Measurements from ENCODE around the gene PGRMC1. TPM values are rescaled to one million over a fixed set of nuclear protein-coding genes. Genes with fewer than 3 reads are reported as not detected.

The PGRMC1 gene
- total RNA-seq, 4 donors from 2014 or later, result 127 to 453 (median 295) TPM

DNA sequence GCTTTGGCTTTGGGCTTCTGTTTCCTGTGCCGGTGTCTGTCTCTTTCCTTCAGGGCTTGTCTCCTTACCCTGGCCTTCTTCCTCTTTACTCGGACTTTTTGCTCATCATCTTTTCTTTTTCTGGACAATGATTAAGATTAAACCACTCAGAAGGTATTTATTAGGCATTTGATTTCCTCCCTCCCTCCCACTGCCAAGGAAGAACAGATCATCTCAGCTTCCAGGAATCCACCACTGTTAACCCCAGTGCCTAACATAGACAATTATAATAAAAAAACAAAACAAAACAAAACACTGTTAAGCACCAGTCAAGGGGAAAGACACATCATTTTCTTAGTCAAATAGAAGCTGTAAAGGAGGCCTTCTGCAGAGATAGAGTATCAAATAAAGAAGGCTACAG is 16.6 kb downstream of the PGRMC1 start:
- TF ChIP-seq, protein P1, sequence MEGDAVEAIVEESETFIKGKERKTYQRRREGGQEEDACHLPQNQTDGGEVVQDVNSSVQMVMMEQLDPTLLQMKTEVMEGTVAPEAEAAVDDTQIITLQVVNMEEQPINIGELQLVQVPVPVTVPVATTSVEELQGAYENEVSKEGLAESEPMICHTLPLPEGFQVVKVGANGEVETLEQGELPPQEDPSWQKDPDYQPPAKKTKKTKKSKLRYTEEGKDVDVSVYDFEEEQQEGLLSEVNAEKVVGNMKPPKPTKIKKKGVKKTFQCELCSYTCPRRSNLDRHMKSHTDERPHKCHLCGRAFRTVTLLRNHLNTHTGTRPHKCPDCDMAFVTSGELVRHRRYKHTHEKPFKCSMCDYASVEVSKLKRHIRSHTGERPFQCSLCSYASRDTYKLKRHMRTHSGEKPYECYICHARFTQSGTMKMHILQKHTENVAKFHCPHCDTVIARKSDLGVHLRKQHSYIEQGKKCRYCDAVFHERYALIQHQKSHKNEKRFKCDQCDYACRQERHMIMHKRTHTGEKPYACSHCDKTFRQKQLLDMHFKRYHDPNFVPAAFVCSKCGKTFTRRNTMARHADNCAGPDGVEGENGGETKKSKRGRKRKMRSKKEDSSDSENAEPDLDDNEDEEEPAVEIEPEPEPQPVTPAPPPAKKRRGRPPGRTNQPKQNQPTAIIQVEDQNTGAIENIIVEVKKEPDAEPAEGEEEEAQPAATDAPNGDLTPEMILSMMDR (IDR thresholded peaks at IDR 0.05; ENCODE audit: low read depth), result no peak

DNA sequence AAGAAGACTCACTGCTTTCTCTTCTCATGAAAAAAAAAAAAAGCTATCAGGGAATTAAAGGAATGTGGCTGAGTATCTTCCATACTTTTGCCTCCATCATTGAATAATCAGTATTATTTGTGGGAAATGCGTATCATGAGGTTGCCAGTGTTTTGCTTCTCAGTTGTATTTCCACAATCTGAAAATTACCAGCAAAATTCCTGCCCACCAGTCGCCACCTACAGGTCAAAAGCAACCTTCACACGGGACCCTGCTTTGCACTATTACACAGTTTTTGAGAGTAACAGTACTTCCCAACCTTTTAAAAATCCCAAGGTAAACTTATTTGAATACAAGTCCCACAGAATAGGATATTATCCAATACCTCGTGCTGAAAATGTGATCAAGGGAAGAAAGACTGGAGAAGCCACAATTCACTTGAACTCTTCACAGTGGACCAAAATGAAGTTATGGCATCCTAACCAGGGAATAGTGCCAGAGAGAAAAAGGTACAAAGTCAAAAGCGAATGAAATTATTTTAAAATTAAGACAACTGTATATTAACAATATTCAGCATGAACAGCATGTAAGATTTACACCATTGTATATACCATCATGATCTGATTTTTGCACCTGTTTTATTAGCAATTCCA is 30.4 kb downstream of the PGRMC1 start:
- TF ChIP-seq, protein P1 (IDR thresholded peaks at IDR 0.05; ENCODE audit: low read depth), result no peak

DNA sequence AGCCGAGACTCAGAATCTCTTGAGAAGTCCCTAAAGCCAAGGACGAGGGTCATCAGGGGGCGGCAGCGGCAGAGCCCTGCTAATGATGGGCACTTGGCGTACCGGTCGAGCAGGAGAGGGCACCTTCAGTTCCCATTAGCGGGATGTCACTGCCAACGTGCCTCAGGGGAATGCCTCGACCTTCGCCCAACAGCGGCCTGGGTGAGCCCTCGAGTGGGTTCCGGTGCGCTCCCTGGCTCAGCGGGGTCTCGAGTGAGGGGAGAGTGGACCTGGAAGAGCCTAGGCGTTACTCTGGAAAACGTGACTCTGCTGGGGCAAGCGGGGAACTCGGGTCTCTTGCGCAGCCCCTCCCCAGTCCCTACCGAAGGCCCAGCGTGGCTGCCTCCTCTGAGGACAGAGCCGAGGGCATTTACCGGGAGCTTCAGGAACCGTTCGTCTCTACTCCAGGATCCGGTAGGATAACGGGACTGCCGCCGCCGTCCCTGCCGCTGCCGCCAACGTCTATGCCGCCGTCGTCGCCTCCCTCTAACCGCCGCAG is 36.9 kb downstream of the PGRMC1 start:
- TF ChIP-seq, protein P1 (IDR thresholded peaks at IDR 0.05; ENCODE audit: low read depth), result no peak

DNA sequence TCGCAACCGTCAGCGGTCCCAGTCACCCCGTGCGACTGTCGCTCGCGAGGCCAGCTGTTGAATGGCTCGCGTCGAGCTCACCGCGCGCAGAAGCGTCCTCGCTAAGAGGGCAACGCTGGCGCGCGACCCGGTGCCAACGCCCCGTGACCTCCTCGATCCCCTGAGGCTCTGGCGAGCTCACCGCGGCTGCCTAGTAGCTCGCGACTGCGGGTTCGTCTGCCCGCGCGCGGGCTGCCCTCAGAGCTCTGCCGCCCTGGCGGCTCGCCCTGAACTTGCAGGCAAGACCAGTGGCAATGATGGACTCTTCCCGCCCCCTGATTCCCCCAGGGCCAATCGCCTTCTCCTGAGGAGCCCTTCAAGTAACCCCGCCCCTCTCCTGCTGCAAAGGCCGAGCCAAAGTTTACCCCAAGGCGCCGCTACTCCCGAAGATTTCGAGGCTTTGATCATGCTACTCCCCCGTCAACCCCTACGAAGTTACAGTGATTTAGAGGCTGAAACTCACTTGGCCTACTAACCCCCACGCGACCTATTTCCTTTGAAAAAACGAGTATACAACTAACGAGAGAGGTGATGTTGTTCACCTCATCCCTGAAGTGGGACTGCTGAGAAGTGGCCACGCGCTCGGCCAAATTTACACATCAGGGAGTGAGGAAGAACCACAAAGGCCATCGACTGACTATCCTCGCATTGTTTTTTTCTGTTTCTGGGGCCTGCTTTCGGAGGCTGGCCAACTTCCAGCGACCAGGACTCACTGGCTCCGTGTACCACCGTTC is 37.5 kb downstream of the PGRMC1 start:
- TF ChIP-seq, protein P1 (IDR thresholded peaks at IDR 0.05; ENCODE audit: low read depth), result no peak

DNA sequence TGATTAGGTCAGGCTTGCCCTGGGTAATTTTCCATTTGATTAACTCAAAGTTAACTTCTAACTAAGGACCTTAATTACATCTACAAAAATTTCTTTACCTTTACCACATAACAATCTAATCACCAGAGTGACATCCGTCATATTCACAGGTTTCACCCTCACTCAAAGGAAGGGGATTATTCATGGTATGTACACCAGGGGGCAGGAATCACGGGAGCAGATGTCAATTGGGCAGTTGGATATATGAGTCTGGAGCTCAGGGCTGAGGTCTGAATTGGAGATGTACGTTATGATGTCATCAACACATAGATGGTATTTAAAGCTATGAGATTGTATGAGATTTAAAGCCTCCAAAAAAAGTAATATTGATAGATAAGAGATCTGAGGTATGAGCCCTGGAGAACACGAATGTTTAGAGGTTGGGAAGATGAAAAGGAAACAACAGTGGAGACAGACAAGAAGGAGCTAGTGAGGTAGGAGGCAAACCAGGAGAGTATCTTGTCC is 52.9 kb downstream of the PGRMC1 start:
- TF ChIP-seq, protein P1 (IDR thresholded peaks at IDR 0.05; ENCODE audit: low read depth), result no peak

DNA sequence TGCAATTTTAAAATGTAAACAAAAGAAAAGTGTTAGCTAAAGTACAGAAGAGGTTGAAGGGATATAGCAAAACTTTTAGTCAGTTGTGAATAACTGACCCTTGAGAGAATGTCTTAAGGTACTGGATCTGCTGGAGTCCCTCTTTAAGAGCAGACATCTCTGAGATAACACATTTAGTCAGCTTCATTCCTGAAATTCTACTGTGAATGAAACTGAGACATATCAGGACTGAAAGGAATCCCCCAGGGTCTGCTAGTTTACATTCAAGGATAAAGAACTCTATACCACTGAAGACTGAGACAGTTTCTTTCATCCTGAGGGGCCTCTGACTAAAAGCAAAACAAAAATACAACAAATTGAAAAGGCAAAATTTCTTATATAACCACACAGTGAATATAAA is 54.4 kb downstream of the PGRMC1 start:
- TF ChIP-seq, protein P1 (IDR thresholded peaks at IDR 0.05; ENCODE audit: low read depth), result no peak

DNA sequence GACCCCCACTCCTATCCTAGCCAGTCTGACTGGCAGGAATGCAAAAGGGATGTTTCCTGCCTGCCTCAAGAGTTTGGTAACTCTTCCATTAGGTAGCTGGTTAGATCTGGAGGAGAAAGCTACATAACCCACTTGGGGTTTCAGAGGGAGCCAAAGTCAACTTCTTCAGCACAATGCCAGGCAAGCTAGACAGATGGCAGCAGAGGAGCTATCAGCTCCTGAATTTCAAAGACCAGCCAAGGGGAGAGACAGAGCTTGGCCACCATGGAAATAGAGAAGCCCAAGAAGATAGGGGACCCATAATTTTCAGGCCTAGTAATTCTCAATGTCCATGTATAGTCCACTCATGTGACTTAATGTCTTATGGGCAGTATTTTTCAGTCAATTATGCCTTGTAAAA is 56.4 kb downstream of the PGRMC1 start:
- TF ChIP-seq, protein P1 (IDR thresholded peaks at IDR 0.05; ENCODE audit: low read depth), result no peak

Measured in subcutaneous adipose tissue (tissue), 4 donors.